ENCODE measurements around the gene LRMDA.

GRCh38 chr10:76040107-76040829, 608.8 kb downstream of the LRMDA start:
- TF ChIP-seq EZH2 (IDR thresholded peaks at IDR 0.05; ENCODE audit: low read length, unreplicated experiment) (no peak), CTCF (conservative IDR thresholded peaks at IDR 0.05; ENCODE audit: low read depth, low read length) (no peak), EZH2phosphoT487 (IDR thresholded peaks at IDR 0.05; ENCODE audit: borderline replicate concordance, low read length) (no peak)
